Hepatocyte (in vitro differentiated cells): ENCODE data around the gene DNAJC21. TPM values are rescaled to one million over a fixed set of nuclear protein-coding genes. Genes with fewer than 3 reads are reported as not detected.
A peak's percentile ranks its signal among the peaks of the same experiment; 100 is the strongest.
"Not testable (repeated sequence)": the region's sequence is repeated elsewhere in the genome, so short reads cannot be mapped to it uniquely, and the experiment has no call there.

ENCODE experiments used
- DNase-seq: peaks from one replicate; pipeline ENCODE4 v3.0.0-alpha.2; 2016; ENCODE audit warnings: low spot score
- H2AFZ ChIP-seq: fragments of 200-600 bp; sonication (generic); 2 replicates; pipeline ENCODE4 v1.6.0; 2016; ENCODE audit warnings: antibody characterized with exemption, mild to moderate bottlenecking
- H3K27ac ChIP-seq: fragments of 200-600 bp; sonication (generic); 2 replicates; pipeline ENCODE4 v1.5.1; 2016; ENCODE audit warnings: mild to moderate bottlenecking
- H3K27me3 ChIP-seq: fragments of 200-600 bp; sonication (generic); 2 replicates; pipeline ENCODE4 v1.6.1; 2016
- H3K36me3 ChIP-seq: fragments of 200-600 bp; sonication (generic); replicated peaks from 2 replicates; pipeline ENCODE4 v1.5.1; 2016; ENCODE audit warnings: low read depth; ENCODE audit not compliant: insufficient read depth
- H3K4me1 ChIP-seq: fragments of 200-600 bp; sonication (generic); 2 replicates; pipeline ENCODE4 v1.5.1; 2016; ENCODE audit warnings: mild to moderate bottlenecking, moderate library complexity; ENCODE audit not compliant: insufficient read depth
- H3K4me2 ChIP-seq: fragments of 200-600 bp; sonication (generic); 2 replicates; pipeline ENCODE4 v1.6.0; 2016
- H3K4me3 ChIP-seq: fragments of 200-600 bp; sonication (generic); 2 replicates; pipeline ENCODE4 v1.5.1; 2016; ENCODE audit warnings: mild to moderate bottlenecking
- H3K79me2 ChIP-seq: fragments of 200-600 bp; sonication (generic); 2 replicates; pipeline ENCODE4 v1.6.0; 2017; ENCODE audit warnings: mild to moderate bottlenecking
- H3K9me2 ChIP-seq: fragments of 200-600 bp; sonication (generic); replicated peaks from 2 replicates; pipeline ENCODE4 v1.6.0; 2017; ENCODE audit warnings: mild to moderate bottlenecking; ENCODE audit not compliant: insufficient read depth
- H3K9me3 ChIP-seq: fragments of 200-600 bp; sonication (generic); 2 replicates; pipeline ENCODE4 v1.5.1; 2016; ENCODE audit warnings: low read depth, mild to moderate bottlenecking
- H4K20me1 ChIP-seq: fragments of 200-600 bp; sonication (generic); 2 replicates; pipeline ENCODE4 v1.6.0; 2016; ENCODE audit warnings: mild to moderate bottlenecking; ENCODE audit not compliant: insufficient read depth, poor library complexity, severe bottlenecking
- CTCF ChIP-seq: fragments of 200-600 bp; sonication (generic); IDR thresholded peaks from 2 replicates; pipeline ENCODE4 v1.5.1; 2016; ENCODE audit warnings: antibody characterized with exemption, mild to moderate bottlenecking; ENCODE audit not compliant: poor library complexity
- EZH2 ChIP-seq: fragments of 200-600 bp; sonication (generic); IDR thresholded peaks from 2 replicates; pipeline ENCODE4 v1.6.1; 2016; ENCODE audit warnings: antibody characterized with exemption, mild to moderate bottlenecking, borderline replicate concordance
- EZH2phosphoT487 ChIP-seq: fragments of 200-600 bp; sonication (generic); IDR thresholded peaks from one replicate; pipeline ENCODE4 v1.6.1; 2018; ENCODE audit warnings: antibody characterized with exemption, mild to moderate bottlenecking, low read depth, moderate library complexity; ENCODE audit not compliant: unreplicated experiment, severe bottlenecking
- WGBS: methylation state at CpG from one replicate; pipeline ENCODE4 v1.1.6; 2016; ENCODE audit warnings: low lambda C conversion rate; ENCODE audit errors: missing lambda C conversion rate; 5-methylcytosine and 5-hydroxymethylcytosine counted together
- polyA plus RNA-seq: library from polyadenylated mRNA; unstranded; fragments of >200 nt; fragmentation: Nextera tagmentation; extraction: Ambion mirVana; gene quantifications from 2 replicates; pipeline ENCODE4 v1.2.1, GENCODE V29; 2016
- total RNA-seq: library from RNA; depleted of rRNA; stranded (reverse); fragments of >200 nt; gene quantifications from 2 replicates; pipeline ENCODE4 v1.2.3, GENCODE V29; 2014

The DNAJC21 gene
- total and polyA plus RNA-seq, 2 experiments from 2014 or later = 29.1 to 39.5 TPM

GRCh38 chr5:34915856-34916192 is 13.5 kb upstream of the DNAJC21 start:
- Histone ChIP-seq H3K4me2 (peak overlapping the region; percentile 90), H3K27ac (peak overlapping the region; percentile 75), H3K4me3 (peak overlapping the region; percentile 85), H4K20me1 (no peaks in the 10 kb centered on the region), H3K4me1 (peaks cover 15% of the 10 kb centered on the region), H3K27me3 (no peaks in the 10 kb centered on the region), H3K9me3 (no peaks in the 10 kb centered on the region), H3K9me2 (no peaks in the 10 kb centered on the region), H2AFZ (peak overlapping the region; percentile 83), H3K79me2 (peaks cover 88% of the 10 kb centered on the region), H3K36me3 (no peaks in the 10 kb centered on the region)
- TF ChIP-seq CTCF (no peak), EZH2 (no peak), EZH2phosphoT487 (no peak)
- peak; percentile 20 for DNase-seq
- WGBS = under 1% methylated on average over 20 of the region's 20 CpGs

GRCh38 chr5:34916518-34916917 is 12.8 kb upstream of the DNAJC21 start:
- H3K4me2 ChIP-seq = peak overlapping the region; percentile 90
- H3K4me1 ChIP-seq = peaks cover 15% of the 10 kb centered on the region
- peak overlapping the region; percentile 85 for H3K4me3 ChIP-seq
- TF ChIP-seq CTCF (no peak), EZH2 (no peak), EZH2phosphoT487 (no peak)
- WGBS = 10% methylated on average over 6 of the region's 6 CpGs
- no peaks in the 10 kb centered on the region for H3K36me3 ChIP-seq
- H3K79me2 ChIP-seq = peaks cover 86% of the 10 kb centered on the region
- DNase-seq = no peak
- no peaks in the 10 kb centered on the region for H3K9me2 ChIP-seq
- no peaks in the 10 kb centered on the region for H4K20me1 ChIP-seq
- H3K9me3 ChIP-seq = no peaks in the 10 kb centered on the region
- peak overlapping the region; percentile 10 for H2AFZ ChIP-seq
- H3K27me3 ChIP-seq = no peaks in the 10 kb centered on the region
- no peak overlapping the region for H3K27ac ChIP-seq

GRCh38 chr5:34918025-34918424 is 11.3 kb upstream of the DNAJC21 start:
- Histone ChIP-seq H3K27me3 (no peaks in the 10 kb centered on the region), H3K9me2 (no peaks in the 10 kb centered on the region), H3K9me3 (no peaks in the 10 kb centered on the region), H3K4me2 (no peak overlapping the region), H3K79me2 (peaks cover 71% of the 10 kb centered on the region), H3K27ac (no peak overlapping the region), H4K20me1 (no peaks in the 10 kb centered on the region), H3K4me3 (no peak overlapping the region), H3K4me1 (peaks cover 15% of the 10 kb centered on the region), H3K36me3 (no peaks in the 10 kb centered on the region), H2AFZ (no peak overlapping the region)
- DNase-seq = no peak
- no peak for TF ChIP-seq EZH2
- no peak for TF ChIP-seq EZH2phosphoT487
- TF ChIP-seq CTCF = no peak
- WGBS = 89% methylated on average over 4 of the region's 4 CpGs

- Histone ChIP-seq H4K20me1 (no peaks in the 10 kb centered on the region), H3K4me1 (peaks cover 17% of the 10 kb centered on the region), H3K27me3 (no peaks in the 10 kb centered on the region), H3K4me3 (no peak overlapping the region), H3K4me2 (no peak overlapping the region), H3K27ac (no peak overlapping the region), H3K9me2 (no peaks in the 10 kb centered on the region), H3K9me3 (no peaks in the 10 kb centered on the region), H3K36me3 (no peaks in the 10 kb centered on the region), H3K79me2 (peaks cover 61% of the 10 kb centered on the region), H2AFZ (no peak overlapping the region)
- no peak for TF ChIP-seq EZH2phosphoT487
- TF ChIP-seq EZH2 = no peak
- TF ChIP-seq CTCF = peak; percentile 19
- DNase-seq = no peak
- 92% methylated on average over 4 of the region's 4 CpGs for WGBS
Measured at GRCh38 chr5:34919077-34919476, 10.3 kb upstream of the DNAJC21 start.

- Histone ChIP-seq H3K4me2 (peak overlapping the region; percentile 7), H3K79me2 (peaks cover 31% of the 10 kb centered on the region), H3K27ac (peak overlapping the region; percentile 67)
- not testable (repeated sequence) for H3K9me3 ChIP-seq, DNase-seq, H4K20me1 ChIP-seq, H3K36me3 ChIP-seq, H3K9me2 ChIP-seq, H3K4me3 ChIP-seq, H3K27me3 ChIP-seq, H2AFZ ChIP-seq, H3K4me1 ChIP-seq
- 97% methylated on average over 9 of the region's 9 CpGs for WGBS
Measured at GRCh38 chr5:34923256-34923655, 6.1 kb upstream of the DNAJC21 start.
